Activated CD8-positive, alpha-beta memory T cell treated with anti-CD3 and anti-CD28 coated beads, Interleukin-2, amount 50 U/mL, for 24 hours (primary cell): ENCODE measurements around the gene TMEM126A.
A peak's percentile ranks its signal among the peaks of the same experiment; 100 is the strongest.
"Not testable (repeated sequence)": the region's sequence is repeated elsewhere in the genome, so short reads cannot be mapped to it uniquely, and the experiment has no call there.

ENCODE experiments used
- DNase-seq: peaks from one replicate; pipeline ENCODE4 v3.0.0-alpha.2; 2020; ENCODE audit errors: extremely low read depth

The TMEM126A gene

DNA sequence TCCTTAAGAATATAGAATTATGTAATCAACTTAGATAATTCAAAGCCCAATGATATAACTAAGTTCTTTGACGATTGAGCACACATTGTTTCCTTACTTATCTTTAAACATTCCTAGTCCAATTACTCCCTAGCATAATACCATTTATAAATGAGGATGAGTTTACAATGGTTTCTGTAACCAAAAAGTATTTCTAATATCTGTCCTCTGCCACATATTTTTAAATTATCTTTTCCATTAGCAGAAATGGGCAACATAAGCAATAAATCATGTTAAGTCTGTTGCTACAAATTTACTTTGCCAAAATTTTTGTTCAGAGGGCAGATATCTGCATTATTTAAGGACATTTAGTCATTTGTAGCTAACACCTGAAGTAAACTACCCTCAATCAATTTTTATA, 10.4 kb downstream of the TMEM126A start:
- DNase-seq: no peak

DNA sequence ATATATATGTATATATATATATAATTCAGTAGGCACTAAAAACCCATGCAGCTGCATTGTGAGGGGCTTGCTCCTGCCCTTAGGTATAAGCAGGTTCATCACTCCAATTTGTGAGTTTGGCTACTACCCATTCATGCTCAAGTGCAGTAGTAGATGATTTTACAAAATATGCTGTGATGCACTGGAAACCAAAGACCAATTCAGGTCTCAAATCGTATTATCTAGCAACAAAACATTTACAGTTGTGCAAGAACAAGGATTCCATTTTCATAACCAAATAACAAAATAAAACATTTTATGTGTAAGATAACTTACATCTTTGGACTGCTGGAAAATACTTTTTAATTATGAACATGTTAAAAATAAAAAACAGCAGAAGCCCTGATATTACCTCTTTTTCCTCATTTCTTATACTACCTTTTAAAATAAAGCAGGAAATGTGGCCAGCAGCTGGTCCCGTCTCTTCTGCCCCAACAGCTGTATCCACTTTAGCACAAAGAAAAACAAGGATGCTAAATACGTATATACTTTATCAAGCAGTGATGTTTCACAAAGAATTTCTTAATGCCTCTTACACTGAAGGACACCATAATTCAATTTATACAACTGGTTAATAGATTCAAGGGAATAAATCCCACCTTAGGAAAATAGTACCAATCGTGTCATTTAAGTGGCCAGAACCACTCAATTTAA, 14.4 kb downstream of the TMEM126A start:
- no peak for DNase-seq

DNA sequence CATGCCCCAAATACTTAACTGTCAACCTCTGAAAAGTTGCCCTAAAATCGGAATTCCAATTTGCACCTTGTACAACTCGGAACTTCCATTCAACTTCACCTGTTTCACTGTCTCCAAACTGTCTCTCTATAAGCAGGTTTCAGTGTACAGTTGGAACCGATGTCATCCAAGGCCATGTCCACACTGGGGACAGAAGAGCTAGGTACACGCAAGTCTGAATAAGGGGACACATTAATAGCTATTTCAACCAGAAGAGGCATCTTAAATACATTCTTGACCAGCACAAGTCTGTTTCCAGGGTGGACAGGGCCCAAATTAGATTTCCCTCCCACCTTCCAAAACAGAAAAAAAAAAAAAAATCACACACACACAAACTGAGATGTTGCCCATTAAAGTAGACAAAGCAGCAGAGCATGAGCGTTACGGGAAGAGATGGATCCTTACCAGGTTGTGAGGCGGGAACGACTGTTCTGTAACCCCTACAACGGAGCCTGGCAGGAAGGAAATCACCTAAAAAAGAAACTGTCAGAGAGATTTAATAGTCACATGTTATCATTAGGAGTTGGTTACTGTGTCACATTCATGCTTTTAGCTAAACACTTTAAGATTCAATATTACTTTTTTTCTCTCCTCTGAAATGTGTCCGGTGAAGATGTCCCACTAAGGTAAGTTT, 15.4 kb downstream of the TMEM126A start:
- no peak for DNase-seq

DNA sequence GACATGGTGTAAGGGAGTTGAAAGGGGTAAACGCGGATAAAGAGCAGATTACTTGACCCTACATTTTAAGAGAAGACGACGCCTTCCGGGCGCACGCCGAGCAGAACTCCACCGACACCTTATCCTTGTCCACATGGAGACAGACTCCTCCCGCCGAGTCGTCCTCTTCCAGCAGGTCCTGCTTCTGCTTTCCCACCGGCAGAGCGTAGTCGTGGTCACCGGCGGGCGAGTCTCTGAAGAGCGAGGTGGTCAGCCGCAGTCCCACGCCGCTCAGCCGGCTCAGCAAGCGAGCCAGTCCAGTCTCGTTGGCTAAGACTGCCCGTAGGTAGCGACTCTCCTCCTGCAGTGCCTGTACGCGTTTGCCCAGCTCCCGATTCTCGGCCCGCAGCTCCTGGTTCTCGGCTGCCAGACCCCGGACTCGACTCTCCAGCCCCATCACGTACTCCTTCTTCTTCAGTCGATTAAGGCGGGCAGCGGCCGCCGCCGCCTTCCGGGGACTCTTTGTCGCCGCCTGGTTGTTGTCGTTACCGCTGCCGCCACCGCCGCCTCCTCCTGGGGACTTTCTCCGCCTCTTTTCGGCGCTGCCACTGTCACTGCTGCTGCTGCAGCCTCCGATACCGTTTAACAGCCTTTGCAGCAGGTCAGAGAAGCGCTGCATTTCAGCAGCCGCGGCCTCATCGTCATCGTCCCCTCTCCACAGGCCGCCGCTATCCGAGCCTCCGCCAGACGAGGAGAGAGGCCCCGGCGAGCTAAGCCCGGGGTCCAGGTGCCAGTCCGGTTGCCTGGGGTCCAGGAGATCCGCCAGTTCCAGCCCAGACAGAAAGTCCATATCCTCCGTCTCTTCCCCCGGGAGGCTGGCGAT, 16.2 kb downstream of the TMEM126A start:
- DNase-seq: peak; percentile 61

DNA sequence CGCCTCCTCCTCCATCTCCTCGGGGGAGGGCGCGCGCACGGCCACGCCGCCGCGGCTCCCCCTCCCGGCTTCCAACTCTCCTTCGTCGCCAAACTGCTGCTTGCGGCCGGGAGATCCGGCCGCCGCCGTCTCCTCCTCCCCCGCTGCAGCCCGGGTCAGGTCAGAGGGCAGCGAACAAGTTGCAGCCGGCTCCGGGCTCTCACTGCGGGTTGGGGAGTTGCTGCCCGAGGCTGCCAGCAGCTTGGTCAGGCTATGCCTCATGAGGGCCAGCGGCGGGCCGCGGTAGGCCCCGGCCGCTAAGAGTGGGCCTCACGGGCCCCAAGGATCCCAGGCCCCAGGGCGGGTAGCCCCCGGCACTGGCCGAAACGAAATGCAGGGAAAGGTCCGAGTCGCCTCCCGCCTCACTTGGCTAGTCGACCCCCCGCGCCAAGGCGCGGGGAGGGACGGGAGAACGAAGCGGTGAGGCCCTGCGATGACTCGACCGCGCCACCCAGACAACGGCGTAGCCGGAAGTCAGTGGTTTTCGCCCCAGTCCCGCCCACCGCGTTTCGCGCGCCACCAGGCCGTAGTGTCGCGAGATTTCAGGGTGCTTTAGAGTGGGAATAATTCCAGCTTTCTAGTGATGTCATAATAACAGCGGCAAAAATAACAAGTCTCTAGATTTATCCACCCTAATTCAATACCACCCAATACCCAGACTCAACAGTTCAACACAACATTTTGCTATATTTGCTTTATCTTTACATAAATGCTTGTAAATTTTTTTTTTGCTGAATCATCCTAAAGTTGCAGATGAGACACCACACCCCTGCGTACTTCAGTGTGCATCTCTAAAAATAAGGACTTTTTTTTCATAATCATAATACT, 17.1 kb downstream of the TMEM126A start, which contains the start of gene CREBZF:
CREBZF (minus strand) TSS at position 515 of the 867 bp plus-strand sequence; CDS start at position 261, 254 bp downstream.
- peak; percentile 85 for DNase-seq

DNA sequence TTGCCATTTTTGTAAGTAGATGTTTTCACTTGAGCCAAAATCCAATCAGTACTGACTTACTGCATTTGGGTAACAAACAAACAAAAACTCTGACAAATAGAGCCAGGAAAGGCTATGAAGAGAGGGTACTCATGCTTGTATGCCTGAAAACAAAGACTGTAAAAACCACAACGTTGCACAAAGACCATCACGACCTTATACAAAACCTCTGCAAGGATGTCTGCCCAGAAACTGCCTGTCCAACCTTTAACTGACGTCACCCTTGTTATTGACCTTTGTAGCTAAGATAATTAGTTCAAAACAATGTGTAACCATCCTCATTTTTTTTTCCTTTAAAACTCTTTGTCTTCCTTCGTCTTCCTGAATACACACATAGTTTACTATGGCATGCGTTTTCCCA, 18.0 kb downstream of the TMEM126A start:
- no peak for DNase-seq

DNA sequence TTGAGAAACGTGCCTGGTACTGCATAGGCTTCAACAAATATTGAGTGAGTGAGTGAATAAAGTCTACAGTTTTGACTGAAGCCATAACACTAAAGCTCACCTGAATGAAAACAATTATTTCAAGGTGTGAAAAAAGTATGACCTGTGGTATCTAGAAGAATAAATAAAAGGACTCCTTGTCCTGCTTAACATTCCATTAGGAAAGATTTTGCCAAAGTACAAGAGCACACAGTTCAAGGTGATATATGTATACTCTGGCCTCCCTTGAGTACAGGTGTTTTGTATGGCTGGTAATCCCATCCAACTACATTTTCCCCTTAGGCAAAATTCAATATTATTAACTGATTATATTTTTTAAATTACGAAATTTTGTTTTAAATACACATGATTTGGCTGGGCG, 18.9 kb downstream of the TMEM126A start:
- DNase-seq: no peak

DNA sequence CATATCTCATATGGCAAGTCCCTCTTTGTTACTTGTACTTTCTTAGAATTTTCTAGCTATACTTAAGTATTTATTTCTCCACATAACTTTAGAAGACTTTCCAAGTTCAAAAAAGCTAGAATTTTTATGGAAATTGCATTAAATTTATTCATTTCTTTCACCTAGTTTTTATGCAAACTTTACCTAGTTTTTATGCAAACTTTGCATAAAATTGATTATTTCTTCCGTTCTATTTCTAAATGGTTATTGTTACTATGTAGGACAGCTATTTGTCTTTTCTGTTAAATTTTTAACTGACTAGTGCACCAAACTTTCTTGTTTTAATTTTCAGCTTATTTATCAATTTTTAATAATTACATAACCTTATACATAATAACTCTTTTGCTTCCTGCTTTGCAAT, 20.4 kb downstream of the TMEM126A start:
- no peak for DNase-seq

DNA sequence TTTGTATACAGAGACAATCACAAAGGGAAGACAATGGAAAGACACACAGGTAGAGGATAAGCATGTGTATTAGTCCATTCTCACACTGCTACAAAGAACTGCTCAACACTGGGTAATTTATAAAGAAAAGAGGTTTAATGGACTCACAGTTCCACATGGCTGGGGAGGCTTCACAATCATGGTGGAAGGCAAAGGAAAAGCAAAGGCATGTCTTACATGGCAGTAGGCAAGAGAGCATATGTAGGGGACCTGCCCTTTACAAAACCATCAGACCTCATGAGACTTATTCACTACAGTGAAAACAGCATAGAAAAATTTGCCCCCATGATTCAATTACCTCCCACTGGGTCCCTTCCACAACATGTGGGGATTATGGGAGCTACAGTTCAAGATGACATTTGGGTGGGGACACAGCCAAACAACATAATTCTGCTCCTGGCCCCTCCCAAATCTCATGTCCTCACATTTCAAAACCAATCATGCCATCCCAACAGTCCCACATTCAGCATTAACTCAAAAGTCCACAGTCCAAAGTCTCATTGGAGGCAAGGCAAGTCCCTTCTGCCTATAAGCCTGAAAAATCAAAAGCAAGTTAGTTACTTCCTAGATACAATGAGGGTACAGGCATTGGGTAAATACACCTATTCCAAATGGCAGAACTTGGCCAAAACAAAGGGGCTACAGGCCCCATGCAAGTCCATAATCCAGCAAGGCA, 23.3 kb downstream of the TMEM126A start:
- not testable (repeated sequence) for DNase-seq

DNA sequence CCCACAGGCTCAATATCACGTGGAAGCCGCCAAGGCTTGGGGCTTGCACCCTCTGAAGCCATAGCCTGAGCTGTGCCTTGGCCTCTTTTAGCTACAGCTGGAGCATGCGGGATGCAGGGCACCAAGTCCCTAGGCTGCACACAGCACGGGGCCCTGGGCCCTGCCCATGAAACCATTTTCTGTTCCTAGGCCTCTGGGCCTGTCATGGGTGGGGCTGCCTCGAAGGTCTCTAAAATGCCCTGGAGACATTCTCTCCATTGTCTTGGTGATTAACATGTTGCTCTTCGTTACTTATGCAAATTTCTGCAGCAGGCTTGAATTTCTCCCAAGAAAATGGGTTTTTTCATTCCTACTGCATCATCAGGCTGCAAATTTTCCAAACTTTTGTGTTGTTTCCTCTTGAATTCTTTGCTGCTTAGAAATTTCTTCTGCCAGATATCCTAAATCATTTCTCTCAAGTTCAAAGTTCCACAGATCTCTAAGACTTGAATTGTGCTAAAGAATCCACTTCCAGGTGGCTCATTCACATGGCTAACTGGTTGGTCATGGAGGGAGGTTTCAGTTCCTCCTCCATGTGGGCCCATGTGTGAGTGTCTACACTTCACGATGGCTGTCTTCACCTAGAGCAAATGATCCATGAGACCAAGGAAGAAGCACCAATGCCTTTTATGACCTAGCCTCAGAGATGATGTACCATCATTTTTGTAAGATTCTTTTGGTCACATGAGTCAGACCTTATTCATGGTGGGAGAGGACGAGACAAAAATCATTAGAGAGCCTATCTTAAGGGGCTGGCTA, 24.5 kb downstream of the TMEM126A start:
- DNase-seq: no peak

DNA sequence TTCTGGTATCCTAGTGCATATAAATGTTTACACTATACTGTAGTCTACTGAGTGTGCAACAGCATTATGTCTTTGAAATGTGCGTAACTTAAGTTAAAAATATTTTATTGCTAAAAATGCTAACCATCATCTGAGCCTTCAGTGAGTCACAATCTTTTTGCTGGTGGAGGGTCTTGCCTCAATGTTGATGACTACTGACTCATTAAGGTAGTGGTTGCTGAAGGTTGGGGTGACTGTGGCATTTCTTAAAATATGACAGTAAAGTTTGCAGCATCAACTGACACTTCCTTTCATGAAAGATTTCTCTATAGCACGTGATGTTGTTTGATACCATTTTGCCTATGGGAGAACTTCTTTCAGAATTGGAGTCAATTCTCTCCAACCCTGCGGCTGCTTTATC, 25.6 kb downstream of the TMEM126A start:
- DNase-seq: no peak

DNA sequence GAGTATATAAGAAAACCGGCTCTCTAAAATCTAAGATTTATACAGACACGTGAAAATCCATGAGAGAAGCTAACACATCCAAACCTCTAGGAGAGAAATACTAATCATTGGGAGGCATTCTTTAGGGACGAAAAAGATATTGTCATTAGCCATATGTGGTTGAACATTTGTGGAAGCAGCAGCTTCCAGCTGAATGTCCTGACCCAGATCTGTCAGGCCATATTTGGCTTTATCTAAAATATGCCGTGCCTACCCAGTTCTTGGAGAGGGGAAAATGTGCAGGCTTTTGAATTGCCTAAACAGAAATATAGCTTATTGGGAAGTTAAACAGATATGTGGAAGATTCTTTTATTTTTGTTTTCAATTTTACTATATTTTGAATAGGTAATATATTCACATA, 31.8 kb downstream of the TMEM126A start:
- DNase-seq: no peak

DNA sequence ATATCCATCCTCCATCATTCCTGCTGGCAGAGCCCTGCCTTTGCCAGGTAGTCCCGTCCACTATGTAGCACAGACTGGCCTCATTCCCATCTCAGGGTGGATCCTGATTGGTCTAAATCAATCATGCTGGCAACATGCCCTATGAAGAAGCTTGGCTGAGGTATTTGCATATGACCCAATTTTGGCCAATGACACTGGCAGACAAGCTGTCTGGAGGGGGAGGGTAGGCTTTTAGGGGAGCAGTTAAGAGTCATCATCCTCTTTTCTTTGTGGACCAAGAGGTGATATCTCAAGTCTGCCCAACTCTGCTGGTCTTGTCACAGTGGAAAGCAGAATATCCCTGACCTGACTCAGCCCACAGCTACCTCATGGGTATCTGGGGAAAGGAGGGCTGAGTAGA, 33.1 kb downstream of the TMEM126A start:
- DNase-seq: no peak

DNA sequence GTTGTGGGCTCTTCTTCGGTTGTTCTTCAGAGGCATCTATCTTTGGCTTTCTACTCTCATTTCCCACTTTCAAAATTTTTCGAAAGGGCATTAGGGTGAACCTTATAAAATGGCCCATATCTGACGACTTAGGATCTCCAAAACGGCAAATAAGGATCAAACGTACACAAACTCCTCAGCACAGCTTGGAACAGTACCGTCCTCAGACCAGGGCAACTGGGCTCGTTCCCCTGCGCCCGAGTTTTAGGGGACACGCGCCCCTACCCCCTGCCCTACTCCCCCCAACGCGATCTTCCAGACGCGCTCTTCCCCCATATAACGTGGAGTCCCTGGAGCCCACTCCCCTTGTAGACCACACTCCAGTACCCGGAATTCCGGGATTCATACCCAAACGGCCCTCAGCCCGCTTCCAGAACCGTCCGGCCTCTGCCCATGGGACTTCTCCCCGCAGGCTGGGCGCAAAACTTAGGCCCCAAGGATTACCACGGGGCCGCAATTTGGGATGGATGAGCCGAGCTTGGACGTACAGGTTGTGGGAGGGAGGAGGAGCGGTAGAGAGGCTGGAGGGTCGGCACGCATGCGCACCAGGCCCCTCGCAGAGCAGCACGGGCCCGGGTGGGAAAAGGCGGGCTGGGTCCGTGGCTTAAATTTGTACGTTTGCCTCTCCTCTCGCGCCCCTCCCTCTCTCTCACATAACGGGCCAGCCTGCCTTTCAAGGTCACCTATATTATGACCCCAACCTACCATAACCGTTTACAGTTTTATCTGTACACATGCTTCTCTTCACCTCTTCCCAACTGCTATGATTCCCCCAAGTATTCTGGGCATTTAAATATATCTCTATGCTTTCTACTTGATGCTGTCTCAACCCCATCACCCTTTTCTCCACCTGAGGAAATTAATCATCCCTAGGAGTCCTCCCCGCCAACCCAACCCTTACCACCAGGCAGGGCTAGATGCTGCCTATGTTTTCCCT, 34.9 kb downstream of the TMEM126A start:
- DNase-seq: peak; percentile 28

DNA sequence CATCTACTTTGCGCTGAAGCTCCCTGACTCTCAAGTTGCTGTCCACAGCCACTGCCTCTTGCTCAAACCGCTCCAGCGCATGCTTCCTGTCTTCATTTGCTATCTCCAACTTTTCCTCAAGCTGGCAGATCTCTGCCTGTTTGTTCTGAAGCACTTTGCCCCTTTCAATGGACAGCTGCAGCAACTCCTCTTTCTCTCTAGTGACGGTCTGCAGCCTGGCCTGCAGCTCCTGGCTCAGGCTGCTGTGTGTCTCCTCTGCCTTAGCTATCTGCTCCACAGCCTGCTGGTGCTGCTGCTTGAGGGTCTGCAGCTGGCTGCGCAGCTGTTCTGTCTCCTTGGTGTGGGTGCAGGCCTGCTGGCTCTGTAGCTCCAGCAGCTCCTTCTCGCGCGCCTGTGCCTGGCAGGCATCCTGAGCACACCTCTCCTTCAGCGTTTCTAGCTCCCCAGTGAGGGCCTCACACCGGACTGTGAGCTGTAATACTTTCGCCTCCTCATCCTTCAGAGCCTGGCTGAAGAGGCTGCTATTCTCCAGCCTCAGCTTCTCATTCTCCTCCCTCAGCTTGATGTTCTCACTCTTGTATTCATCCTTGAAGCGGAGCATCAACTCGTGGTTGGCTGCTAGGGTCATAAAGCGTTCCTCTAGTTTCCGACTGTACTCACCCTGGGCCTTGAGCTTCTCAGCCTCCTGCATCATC, 37.5 kb downstream of the TMEM126A start:
- DNase-seq: no peak

DNA sequence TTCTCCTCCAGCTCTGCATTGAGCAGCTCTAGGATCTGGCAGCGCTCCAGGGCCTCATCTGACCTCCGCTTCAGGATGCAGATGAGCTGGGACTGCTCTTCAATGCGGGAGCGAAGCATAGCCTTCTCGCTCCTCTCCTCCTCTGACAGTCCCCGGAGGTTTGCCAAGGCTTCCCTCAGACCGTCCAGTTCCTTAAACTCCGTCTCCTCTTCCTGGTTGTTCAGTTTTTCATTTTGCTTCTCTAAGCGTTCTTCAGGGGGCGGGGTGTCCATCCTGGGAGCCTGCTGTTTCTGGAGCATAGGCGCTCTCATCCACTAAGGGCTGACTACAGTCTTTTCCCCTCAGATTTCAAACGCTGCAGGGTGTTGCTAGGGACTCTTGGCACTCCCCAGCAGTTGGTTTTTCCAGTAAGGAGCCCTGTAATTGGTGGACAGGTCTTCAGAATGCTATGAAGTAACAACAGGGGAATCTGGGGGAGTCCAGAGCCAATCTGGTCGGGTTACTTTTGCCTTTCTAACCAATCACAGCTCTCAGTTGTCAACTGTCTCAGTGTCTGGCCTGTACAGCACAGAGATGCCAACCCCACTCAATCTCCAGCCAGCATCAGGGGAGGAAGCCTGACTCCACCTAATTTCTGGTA, 38.2 kb downstream of the TMEM126A start, which contains the start of gene CCDC89:
CCDC89 (minus strand) TSS at position 376 of the 640 bp plus-strand sequence; CDS start at position 311, 65 bp downstream.
- no peak for DNase-seq

DNA sequence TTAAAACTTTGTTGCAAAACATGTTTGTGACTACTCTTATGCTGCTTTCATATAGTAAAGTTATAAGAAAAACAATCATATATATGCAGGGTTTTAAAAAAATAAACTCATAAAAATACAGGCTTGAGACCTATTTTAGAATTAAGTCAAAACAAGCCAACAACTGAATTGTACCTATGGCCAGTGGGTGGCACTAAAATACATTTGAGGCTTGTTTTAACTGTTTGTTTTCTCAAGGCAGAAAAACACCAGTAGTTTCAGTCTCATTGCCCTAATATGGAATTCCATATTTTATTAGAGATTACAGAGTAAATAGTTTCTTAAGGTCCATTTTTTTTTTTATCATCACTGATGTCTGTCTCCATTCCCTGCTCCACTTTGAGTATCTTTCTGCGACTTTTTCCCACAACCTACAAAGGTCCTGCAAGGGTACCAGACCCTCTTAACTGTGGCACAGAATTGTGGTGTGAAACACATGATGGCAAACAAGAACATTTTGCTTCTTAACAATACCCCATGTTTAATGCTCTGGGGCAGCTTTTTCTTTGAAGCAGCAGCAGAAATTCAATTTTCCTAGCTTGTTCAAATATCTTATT, 46.7 kb downstream of the TMEM126A start:
- no peak for DNase-seq
